Embryonic facial prominence (tissue), 1 donor: ENCODE data around the gene DUOXA1.

Source experiments
- DNase-seq: peaks from one replicate; pipeline ENCODE4 v3.0.0-alpha.2; 2016; ENCODE audit errors: extremely low spot score

DUOXA1 gene

DNA sequence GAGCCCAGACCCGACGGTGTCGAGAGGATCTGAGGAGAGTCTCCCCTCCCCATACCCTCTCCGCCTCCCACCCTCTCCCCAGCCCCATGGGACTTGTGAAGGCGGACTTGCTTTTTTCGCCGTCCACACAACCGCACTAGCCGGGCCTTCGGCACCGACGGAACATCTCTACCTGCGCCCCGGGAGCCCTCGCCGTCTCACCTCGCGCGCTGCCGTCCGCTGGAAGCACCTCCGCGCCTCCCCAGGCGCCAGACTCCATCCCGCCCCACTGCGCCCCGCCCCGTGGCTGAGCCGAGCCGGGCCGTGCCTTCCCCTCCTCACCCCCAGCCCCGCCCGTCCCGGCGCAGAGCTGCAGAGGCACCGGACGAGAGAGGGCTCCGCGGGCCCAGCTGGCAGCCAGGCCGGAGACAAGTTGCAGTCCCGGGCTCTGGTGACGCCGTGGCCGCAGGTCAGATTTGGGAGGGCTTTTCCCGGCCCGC, at the start of gene DUOXA1, which contains the start of gene DUOX1:
Gene DUOXA1 (minus strand): TSS at position 229 of the 479 bp plus-strand sequence. CDS start 6,865 bp downstream, outside the sequence.
Gene DUOX1 (plus strand): TSS at position 344 of the 479 bp plus-strand sequence. CDS start 1,973 bp downstream, outside the sequence.
- no peak for DNase-seq

DNA sequence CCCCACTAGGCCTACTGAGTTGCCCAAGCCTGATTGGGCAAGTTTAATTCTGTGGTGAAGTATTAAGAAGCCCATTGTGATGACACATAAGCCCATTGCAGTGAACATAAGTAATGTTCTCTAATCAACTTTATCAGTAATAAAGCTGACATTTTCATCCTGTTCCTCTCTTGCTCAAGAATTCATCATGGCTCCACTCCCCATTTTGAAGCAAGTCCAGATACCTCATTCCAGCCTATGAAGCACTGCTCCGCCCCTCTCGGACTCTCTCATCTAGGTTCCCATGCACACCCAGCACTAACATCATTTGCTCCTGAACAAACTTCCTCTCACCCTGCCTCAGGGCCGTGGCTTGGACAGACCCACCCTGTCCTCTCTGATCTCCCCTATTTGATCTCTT, 47.6 kb upstream of the DUOXA1 start:
- DNase-seq, result no peak

DNA sequence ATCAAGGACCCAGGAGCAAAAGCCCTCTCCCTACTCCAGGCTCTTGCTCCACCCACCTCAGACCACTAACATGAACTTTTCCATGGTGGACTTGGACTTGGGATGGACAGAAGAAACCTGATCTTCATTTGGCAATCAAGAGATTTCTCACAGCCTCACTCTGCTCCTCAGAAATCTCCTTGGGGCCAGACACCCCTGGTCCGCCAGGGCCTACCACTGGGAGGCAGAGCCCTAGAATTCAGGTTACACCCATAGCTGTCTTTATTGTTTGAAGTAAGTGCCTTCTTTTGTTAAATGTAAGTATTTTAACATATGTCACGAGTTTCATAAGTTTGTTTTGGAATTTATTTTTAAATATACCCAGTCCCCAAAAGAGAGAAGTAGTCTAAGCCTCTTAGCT, 44.9 kb upstream of the DUOXA1 start:
- DNase-seq, result no peak

DNA sequence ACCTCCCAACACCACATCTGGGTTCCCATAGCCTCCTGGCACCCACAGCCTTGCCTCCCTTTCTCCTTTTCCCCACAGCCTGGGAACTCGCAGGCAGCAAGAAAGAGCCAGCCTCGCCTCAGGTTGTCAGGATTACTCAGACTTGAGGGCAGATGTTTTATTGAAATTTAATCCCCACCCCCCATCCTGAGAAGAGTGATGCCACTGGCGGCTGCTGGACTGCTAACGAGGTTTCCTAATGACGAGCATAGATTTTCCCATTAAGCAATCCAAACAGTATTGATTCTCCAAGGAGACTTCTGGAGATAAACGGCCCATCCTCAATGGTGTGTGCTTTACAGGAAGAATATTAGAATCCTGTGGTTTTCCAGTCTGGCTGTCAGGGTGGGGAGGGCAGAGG, 44.4 kb upstream of the DUOXA1 start:
- no peak for DNase-seq

GRCh38 chr15:45171912-45172311, 42.2 kb upstream of the DUOXA1 start:
- DNase-seq, result no peak

DNA sequence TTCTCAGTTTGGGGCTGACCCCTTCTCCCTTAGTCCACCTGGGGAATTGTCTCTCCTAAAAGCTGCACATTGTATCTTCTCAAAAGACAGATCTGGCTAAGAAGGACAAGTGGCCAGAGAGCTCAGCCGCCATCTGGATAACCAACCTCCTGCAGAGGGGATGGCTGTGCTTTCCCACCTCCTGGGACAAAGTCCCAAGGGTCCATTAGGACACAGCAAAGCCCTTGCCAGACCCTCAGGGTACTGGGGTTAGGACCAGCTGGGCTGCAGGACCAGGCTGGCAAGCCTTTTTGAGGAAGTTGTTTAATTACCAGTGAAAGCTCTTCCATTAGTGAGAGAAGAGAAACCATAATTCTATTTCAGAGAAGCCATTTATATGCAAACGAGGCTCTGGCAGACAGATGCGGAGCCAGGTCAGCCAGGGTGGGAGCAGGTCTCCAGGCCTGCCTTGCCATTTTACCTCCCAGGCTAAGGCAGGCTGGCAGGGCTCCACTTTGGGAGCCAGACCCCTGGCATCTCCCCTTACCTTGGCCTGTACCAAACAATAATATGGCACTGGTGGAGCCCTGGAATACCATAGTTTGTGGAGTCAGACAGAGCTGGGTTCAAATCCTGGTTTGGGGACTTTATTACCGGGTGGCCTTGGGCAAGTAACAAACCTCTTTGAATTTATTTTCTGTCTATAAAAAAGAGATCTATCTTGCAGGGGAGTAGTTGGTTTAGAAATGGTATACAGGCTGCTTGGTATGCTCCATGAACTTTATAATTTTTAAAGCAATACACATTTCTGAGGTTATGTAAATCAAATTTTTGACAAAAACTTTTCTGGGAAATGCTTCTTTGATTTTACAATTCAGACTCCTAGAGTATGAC, 40.2 kb upstream of the DUOXA1 start:
- no peak for DNase-seq

DNA sequence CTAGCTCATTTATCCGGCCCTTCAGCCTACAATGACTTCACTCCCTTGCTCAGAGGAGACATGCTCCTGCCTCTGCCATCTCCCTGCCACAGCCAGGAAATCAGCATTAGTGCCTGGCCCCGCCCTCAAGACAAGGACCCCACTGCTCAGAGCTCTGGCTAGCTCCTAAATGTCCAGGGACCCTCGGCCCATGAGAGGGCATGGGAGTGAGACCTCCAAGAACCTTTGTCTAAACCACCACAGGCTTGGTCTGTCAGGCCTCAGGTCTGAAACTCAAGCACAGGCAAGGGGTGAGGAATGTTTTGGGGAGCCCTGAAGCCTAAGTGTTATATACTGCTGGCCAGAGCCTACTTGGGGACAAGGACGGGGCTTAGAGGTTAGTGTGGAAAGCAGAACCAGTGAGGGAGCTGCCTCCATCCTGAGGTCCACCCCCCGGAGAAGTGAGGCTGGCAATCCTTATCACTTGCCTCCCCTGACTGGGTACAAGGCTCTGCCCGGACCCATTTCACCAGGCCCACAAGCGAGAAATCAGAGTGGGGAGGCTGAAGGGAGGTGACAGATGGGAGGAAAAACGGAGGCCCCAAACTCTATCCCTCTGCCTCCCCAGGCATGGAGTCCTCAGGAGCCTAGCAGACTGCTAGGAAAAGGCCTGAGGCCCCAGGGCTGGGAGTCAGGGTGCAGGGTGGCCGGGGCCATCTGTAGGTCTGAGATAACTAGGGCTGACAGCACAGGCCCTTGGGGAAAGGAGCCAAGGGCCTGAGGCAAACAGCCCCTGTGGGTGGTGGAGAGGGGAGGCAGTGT, 39.3 kb upstream of the DUOXA1 start:
- DNase-seq, result no peak

GRCh38 chr15:45168286-45168685, 38.6 kb upstream of the DUOXA1 start:
- DNase-seq, result no peak

DNA sequence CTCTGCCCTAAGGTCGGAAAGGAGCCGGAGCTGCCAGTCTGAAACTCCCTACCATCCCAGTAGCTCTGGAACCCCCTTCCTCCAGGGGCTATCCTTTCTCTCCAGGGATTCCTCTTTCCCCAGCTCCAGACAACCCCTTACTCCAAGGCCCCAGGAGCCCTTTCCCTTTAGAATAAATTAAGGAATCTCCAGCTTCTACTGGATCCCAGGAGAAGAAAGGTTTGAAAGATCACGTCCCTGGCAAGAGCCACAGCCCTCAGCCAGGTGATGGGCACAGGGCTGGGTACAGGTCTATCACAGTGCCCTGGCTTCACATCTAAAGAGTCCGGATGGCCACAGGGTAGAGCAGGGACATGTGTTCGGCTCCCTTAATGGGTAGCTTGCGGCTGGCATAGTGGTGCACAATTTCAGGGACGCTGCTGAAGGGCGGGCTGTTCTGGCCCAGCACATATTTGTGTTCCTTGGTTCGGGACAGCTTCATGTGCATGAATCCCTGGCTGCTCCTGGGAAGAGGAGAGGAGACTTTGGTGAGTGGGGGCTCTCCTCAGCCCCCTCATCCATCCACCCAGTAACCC, 38.0 kb upstream of the DUOXA1 start:
- no peak for DNase-seq

DNA sequence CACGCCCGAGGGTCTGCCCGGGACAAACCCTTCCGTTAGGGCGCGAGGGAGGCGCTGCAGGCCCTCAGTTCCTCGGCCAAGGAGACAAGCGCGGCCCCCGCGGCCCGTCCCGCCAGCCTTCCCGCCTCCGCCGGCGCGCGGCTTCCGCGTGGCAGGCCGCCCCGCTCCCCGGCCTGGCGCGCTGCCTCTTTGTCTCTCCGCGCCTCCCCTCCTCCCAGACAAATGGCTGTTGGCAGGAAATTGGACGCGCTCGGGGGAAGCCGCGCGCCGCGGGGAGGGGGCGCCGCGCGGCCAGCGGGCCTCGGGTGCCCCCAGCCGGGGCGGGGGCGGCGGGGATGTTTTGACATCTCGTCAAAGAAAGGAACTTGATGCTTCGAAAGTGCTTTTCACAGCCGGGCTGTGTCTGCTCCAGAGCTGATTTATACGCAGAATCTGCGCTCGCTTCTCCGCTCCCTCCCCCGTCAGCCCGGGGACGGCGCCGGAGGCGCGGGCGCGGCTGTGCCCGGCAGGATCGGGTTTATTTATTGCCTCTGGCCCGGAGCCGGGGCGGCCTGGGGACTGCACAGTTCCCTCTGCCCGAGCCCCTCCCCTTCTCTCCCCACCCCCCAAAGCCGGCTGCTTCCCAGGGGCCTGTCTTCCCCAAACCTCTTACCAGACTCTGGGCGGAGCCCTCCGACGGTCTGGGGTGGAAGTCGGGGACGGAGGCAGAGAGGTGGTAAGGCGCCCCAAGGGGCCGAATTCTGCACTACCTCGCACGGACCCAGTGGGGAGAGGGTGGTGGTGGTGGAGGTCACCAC, 37.4 kb upstream of the DUOXA1 start:
- peak; percentile 75 for DNase-seq

- no peak for DNase-seq
Measured at GRCh38 chr15:45165536-45165935, 35.9 kb upstream of the DUOXA1 start.

- DNase-seq, result no peak
Measured at GRCh38 chr15:45164914-45165313, 35.2 kb upstream of the DUOXA1 start.

DNA sequence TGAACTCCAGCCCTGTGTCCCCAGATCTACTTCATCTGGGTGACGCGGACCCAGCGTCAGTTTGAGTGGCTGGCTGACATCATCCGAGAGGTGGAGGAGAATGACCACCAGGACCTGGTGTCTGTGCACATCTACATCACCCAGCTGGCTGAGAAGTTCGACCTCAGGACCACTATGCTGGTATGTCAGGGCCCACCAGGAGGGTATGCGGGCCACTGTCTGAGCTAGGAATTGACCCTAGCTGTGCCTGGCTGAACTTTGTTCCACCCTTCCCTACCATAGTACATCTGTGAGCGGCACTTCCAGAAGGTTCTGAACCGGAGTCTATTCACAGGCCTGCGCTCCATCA, 33.8 kb upstream of the DUOXA1 start:
- no peak for DNase-seq

GRCh38 chr15:45162771-45163507, 33.3 kb upstream of the DUOXA1 start:
- no peak for DNase-seq

DNA sequence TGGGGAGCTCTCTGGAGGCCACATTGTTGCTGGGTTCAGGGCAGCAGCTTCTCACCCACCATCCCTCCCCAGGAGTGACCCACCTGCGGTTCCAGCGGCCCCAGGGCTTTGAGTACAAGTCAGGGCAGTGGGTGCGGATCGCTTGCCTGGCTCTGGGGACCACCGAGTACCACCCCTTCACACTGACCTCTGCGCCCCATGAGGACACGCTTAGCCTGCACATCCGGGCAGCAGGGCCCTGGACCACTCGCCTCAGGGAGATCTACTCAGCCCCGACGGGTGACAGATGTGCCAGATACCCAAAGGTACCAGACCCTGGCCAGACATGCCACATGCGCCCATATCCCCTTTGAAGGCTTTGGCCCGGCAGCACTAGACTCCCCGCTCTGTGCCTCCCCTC, 32.0 kb upstream of the DUOXA1 start:
- no peak for DNase-seq

DNA sequence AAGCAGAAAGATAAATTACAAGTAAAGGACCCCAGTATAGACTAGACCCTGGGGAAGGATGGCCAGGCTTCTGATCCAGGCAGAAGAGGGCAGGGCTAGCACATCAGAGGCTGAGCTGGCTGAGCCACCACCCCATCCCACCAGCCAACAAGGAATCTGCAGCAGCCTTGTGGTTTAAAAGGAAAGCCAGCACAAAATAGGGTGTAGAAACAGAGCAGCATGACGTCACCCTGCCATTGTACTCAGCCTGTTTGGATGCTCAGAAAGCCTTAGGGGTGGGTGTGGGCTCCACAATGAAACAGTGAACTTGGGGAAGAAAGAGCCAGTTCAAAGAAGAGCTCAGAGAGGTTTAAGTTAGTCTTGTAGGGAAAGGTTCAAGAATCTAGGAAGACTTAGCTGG, 28.3 kb upstream of the DUOXA1 start:
- no peak for DNase-seq

DNA sequence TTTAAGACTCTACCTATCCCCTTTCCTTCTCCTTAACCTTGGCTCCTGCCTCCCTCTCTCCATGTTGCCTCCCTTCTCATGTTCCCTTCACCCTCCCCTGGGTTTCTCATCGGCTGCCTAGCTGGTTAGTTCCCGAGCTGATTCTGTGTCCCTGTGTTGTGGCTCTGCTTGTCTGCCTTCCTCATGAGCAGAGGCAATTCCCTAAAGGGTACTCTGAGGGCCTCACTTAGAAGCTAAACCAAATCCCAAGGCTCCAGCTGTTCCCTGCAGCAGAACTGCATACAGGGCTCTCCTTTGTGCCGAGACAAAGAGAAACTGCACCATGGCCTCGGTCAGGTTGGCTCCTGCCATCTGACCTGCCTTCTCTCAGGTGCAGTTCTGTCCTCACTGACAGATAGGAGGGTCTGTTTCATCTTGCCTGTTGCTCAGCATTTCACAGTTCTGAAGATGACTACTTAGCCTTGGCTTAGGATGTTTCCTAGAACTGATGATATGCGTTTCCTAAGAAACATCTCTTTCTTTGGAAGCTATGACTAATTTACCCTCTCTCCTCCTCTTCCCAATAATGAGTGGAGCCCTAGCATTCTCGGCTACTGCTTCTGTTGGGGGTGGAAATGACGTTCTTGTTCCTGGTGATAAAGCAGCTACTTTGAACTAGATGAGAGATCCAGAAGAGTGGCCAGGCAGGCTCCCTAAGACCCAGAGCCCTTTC, 27.2 kb upstream of the DUOXA1 start:
- no peak for DNase-seq

GRCh38 chr15:45155739-45156138, 26.1 kb upstream of the DUOXA1 start:
- DNase-seq, result no peak

GRCh38 chr15:45151998-45152828, 22.5 kb upstream of the DUOXA1 start:
- DNase-seq, result no peak
